ENCODE results near the gene NUDT14.

DNA sequence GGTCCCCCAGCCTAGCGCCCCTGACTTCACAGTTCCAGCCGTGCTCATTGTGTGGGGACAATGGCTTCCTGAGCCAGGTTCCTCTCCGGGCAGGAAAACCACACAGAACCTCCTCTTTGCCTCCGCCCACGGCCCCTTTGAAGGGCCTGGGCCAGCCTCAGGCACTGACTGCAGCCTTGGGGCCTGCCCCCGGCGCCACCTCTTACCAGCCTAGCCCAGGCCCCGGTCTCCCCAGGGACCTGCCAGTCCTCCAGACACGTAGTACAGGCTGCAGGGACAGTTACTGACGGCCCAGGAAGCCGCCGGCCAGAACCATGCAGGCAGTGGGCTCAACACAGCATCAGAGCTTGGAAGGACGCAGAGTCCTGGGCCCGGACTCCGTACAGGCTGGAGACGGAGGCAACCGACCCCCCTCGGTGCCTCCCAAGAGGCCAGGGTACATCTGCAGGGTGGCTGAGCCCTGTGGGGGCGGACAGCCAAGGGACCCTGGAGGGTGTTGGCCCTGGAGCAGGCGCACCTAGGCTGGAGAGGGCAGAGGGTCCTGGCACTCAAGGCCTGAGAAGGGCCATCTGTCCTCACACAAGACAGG, 20.9 kb upstream of the NUDT14 start:
- TF ChIP-seq, protein P1, sequence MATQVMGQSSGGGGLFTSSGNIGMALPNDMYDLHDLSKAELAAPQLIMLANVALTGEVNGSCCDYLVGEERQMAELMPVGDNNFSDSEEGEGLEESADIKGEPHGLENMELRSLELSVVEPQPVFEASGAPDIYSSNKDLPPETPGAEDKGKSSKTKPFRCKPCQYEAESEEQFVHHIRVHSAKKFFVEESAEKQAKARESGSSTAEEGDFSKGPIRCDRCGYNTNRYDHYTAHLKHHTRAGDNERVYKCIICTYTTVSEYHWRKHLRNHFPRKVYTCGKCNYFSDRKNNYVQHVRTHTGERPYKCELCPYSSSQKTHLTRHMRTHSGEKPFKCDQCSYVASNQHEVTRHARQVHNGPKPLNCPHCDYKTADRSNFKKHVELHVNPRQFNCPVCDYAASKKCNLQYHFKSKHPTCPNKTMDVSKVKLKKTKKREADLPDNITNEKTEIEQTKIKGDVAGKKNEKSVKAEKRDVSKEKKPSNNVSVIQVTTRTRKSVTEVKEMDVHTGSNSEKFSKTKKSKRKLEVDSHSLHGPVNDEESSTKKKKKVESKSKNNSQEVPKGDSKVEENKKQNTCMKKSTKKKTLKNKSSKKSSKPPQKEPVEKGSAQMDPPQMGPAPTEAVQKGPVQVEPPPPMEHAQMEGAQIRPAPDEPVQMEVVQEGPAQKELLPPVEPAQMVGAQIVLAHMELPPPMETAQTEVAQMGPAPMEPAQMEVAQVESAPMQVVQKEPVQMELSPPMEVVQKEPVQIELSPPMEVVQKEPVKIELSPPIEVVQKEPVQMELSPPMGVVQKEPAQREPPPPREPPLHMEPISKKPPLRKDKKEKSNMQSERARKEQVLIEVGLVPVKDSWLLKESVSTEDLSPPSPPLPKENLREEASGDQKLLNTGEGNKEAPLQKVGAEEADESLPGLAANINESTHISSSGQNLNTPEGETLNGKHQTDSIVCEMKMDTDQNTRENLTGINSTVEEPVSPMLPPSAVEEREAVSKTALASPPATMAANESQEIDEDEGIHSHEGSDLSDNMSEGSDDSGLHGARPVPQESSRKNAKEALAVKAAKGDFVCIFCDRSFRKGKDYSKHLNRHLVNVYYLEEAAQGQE (IDR thresholded peaks at IDR 0.05; ENCODE audit: borderline replicate concordance) = no peak
- TF ChIP-seq, protein P2, sequence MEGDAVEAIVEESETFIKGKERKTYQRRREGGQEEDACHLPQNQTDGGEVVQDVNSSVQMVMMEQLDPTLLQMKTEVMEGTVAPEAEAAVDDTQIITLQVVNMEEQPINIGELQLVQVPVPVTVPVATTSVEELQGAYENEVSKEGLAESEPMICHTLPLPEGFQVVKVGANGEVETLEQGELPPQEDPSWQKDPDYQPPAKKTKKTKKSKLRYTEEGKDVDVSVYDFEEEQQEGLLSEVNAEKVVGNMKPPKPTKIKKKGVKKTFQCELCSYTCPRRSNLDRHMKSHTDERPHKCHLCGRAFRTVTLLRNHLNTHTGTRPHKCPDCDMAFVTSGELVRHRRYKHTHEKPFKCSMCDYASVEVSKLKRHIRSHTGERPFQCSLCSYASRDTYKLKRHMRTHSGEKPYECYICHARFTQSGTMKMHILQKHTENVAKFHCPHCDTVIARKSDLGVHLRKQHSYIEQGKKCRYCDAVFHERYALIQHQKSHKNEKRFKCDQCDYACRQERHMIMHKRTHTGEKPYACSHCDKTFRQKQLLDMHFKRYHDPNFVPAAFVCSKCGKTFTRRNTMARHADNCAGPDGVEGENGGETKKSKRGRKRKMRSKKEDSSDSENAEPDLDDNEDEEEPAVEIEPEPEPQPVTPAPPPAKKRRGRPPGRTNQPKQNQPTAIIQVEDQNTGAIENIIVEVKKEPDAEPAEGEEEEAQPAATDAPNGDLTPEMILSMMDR (IDR thresholded peaks at IDR 0.05; ENCODE audit: poor library complexity, severe bottlenecking) = no peak
- TF ChIP-seq EZH2 (IDR thresholded peaks at IDR 0.05; ENCODE audit: borderline replicate concordance, insufficient read depth, low read length, poor library complexity, severe bottlenecking) = no peak
- no peak for TF ChIP-seq POLR2AphosphoS5 (IDR thresholded peaks at IDR 0.05)
- TF ChIP-seq SMC3 (conservative IDR thresholded peaks at IDR 0.05; ENCODE audit: poor library complexity) = no peak
- no peak for TF ChIP-seq MXI1 (conservative IDR thresholded peaks at IDR 0.05; ENCODE audit: poor library complexity, severe bottlenecking)
- no peak for TF ChIP-seq EP300 (conservative IDR thresholded peaks at IDR 0.05; ENCODE audit: poor library complexity, severe bottlenecking)

Data from neural cell (in vitro differentiated cells).